IPS-NIHi7 (cell line): ENCODE measurements around the gene SMURF2.

ENCODE experiments used
- DNase-seq: peaks from one replicate; pipeline ENCODE4 v3.0.0; 2012; ENCODE audit warnings: mixed read lengths; ENCODE audit errors: extremely low spot score

Gene SMURF2

DNA sequence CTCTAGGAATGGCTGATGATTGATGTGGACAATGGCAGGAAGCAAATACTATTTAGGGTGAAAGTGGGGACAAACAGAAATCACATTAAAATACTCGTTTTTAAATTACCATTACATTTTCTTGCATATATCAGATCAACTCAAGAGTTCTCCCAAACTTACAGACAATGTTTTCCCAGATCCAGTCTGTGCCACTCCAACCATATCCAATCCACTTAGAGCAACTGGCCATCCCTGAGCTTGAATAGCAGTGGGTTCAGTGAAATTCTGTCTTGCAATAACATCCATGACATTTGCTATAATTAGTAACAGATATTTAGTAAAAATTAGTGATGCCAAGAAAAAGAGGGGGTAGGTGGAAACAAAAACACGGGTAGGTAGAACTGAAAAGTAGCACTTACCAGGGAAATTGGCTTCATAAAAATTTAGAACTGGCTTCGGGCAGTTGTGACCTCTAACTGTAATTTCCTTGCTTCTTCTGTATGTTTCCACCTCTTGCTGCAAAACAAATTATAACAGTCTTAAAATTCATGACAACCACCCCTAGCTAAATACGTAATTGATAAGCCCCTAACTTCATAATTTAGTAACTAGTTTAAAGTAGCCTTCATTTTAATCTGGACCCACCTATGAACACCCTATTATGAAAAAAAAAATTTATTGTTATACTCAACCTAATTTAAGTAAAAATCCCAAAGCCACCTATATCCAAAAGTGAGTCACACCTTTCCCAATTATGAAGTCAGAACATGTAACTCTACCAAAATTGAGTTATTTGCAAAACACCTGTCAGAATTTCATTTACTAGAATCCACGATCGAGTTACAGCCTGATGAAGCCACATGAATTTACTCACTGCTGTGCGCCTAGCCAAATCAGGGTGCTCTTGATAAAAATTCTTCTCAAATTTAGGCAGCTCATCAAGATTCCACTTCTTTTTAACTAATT is 158.0 kb downstream of the SMURF2 start:
- DNase-seq: no peak

DNA sequence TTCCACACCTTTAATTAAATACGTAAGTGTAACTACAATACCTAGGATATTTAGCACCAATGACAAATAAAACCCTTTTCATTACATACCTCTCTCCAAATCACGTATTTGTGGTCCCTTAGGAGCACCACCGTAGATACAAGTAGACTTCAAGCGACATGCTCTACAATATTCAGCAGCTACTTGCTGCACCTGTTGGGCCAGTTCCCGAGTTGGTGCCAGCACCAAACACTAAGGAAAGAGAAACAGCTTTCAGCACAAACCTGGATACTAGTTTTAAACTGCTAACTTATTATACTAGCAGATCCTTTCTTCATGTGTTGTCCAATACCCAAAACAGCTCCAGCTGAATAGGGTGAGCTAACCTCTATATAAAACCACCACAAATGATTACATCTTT is 158.8 kb downstream of the SMURF2 start:
- DNase-seq: no peak

DNA sequence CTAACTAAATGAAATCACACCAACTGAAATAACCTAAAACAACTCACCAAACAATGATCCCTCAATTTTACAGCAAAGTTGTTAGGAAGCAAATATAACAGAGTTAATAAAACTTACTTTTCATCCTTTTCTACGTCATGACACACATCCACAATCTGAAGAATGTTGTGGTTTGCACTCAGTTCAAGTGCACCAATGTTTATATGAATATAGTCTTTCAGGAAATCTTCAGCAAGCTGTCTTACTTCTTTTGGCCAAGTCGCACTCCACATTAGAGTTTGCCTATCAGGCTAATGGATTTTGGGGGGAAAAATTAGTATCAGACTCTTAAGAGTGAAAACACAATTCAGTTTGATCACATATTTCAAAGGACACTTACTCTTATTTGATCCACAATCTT is 159.3 kb downstream of the SMURF2 start:
- DNase-seq: no peak

DNA sequence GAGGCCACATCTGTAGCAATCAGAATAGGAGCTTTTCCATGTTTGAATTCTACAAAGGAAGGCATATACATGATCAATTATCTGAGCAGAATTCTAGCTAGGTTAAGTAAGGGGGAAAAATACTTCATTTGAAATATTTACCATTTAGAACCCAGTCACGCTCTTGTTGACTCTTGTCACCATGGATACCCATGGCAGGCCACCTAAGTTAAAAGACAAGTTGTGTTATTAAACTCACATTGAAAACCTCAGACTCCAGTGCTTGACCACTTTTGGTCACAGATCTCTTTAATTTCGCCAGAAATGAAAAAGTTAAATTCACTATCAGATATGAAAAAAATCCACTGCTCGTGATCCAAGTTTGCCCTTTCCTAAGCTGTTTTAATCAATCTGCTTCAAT is 160.1 kb downstream of the SMURF2 start:
- no peak for DNase-seq

DNA sequence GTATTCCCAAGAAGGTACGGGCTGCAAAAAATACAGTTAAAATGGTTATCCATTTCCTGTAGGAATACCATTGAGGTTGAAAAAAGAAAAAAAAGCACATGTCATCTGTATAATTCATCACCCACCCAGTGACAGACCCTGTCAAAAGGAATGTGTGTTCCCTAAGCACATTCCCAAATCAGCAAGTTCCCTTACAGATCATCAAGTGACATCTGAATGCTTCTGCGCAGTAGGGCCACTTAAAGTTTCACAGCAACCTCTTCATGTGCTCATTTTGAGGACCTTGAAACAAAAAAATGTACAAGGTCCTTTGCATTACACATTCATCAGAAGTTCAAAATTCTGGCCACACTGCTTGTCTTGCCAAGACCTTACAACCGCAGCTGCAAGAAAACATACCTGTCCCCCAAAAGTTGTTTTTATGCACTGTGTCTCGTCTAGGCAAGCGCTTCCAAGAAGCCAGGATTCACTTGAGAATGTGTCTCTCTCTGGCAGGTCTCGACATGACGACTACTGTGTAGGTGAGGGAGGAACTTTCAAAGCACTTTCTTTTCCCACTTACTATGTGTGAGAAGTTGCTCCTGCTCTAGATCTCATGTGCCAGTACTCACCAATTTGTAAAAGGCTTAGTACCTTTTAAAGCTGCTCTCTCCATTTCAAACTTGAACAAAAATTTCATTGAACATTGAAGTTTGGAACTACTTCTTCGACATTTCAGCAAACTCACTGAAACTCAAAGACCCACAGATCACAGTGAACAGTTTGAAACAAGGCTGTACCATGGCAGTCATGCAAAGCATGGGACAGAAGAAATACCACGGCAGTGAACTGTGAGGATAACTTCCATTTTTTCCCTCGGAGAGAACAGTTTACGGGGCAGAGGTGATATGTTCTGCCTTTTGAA is 161.0 kb downstream of the SMURF2 start:
- DNase-seq: no peak

DNA sequence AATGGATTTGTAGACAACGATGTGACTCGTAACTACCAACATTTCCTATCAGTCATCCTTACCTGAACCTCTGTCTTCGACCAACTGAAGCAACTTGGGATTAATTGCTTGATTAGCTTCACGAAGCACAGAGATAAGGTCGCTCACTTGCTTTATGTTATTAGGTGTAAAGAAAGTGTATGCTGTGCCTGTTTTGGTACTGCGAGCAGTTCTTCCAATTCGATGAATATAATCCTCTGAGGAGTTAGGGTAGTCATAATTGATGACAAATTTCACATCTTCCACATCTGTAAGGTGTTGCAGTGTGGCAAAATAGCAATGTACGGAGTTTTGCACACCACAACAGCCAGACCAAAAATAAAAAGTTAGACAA is 161.6 kb downstream of the SMURF2 start:
- DNase-seq: no peak

DNA sequence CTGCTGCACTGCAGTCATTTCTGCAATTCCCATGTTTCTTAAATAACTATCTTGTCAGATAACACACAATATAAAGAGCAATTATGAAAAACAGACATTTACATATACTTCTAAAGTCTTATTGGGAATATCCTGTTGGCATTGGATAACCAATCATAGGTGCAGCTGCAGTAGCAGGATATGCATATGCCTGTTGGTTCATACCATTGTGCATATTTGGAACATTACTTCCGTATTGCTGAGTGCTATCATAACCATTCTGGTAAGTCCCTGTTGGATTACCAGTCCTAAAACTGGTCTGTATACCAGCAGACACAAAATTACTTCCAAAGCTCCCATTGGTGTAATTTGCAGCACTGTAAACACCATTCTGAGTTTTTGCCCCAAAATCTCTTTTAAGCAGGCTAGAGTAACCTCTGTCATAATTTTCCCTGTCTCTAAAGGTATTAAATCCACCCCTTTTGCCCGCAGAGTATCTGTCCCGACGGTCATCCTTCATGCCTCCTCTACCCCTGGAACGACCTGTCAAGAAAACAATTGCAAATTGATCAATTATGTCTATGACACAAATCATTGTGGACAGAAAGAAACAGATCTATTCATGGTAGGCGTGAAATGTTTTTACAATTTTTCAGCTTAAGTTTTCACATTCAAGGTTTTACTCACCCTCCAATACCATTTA is 162.2 kb downstream of the SMURF2 start:
- no peak for DNase-seq

DNA sequence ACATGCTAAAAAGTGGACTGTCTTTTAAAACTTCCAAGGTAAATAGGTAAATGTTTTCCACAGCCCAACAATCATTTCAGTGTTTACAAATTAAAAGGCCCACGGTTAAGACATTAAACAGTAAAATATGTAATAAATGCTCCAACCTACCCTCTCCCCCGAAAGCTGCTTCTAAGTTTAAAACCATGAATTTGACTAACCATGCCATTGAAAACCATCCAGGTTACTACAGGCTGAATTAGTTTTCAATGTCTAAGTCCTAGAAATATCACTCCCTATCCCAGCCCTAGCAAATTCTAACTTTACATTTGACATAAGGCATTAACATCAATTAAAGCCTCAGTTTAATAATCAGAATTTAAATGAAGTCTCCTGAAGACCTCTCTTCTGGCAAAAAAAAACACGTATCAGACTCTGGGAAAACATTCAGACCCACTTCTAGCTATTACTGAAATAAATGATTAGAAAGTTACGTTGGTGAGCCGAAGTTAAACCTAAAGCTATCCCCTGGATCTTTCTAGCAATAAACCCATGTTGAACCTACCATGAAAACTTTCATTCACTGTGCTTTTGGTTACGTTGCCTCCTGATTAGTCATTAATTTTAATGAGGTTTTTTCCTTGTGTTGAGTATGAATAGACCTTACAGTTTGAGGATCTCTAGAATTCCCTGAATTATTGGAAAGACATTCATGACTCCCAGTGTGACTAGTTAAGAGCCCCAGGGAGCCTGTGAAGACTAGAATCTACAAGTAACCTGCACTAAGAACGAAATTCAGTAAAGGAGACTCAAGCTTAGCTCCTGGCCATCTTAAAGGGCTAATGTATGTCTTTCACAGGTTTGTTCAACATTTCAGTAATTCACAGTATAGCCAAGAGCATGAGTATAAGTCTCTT is 163.6 kb downstream of the SMURF2 start:
- DNase-seq: no peak

DNA sequence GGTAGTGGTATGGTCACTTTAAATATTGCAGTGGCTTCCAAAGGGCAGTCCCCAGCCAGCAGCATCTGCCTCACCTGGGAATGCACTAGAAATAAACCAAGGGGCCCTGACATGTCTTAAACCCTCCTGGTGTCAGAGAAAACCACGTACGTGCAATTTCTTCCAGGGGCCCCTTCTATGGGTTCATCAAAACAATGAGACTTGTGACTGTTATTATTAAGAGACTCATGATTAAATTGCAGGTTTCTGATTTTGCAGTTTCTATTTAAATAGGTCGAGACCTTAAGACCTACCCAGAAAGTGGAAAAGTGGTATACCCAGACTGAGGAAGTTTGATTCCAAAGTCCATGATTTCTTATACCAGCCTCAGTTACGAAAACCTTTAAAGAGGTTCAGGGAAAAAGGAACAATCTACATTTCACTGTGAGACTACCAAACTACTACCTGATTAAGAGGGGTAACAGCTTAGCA is 164.5 kb downstream of the SMURF2 start:
- no peak for DNase-seq

DNA sequence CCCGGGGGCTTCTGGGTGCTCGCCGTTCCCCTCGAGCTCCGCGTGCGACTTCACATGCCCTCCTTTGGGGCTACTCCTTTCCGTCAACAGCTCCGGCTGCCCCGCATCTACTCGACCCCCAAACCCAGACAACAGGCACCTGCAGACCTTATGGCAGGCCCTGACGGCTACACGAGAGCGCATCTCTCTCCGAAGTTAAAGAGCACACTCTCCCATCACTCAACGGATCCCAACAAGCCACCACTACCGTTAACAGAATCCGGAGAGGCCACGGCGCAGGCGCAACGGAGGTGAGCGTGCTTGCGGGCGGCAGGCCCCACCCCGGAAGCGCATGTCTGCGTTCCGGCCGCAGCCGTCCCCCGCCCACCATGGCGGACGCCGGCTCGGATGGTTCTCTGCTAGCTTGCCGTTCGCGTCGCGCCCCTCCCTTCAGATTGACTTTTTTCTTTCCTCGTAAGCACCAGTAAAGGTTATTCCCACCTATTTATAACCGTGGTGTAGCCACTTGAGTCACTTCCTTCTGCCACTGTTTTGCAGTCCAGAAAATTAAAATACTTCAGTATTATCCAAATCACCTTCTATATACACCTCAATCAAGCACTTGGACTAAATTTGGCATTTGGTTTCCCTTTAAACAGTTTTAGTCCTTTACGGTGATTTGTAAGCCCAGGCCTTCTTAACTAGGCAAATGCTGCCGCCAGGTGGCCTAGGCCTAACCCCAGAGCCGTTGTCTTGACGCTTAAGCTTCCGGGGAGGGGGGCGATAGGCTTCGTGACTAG is 165.1 kb downstream of the SMURF2 start, which contains the start of gene POLG2:
Gene POLG2 (minus strand): TSS at position 269 of the 779 bp plus-strand sequence. CDS start 86 bp downstream, at position 183.
- peak; percentile 91 for DNase-seq

DNA sequence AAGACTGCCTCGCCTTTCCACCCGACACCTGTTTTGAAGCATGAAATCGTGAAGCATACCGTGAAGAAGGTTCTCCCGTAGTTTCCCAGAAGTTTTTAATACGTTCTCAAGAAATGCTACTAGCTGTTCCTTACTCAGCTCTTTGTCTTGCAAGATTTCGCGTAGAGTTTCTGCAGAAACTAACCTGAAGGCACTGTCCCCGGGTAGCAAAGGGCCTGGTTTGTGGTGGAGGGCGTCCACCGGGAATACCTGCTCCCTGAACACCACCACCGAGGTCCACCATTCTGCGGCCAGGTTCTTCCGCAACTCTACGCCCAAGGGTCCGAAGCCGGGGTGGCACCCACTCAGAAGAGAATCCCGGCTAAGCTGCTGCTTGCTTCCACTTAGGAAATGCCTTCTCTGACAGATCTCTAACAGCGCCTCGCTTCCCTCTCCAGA is 165.7 kb downstream of the SMURF2 start:
- DNase-seq: no peak
